GM19397 (cell line): ENCODE measurements around the gene INSM1.
"Not testable (repeated sequence)": the region's sequence is repeated elsewhere in the genome, so short reads cannot be mapped to it uniquely, and the experiment has no call there.

Experiments used
- ATAC-seq: cut with Tn5 transposase; IDR thresholded peaks from one replicate; pipeline ENCODE4 v1.9.1; 2021; ENCODE audit warnings: mild to moderate bottlenecking, moderate library complexity; ENCODE audit not compliant: unreplicated experiment

The INSM1 gene

GRCh38 chr20:20367575-20368417 lies at the start of gene INSM1:
Gene INSM1 (plus strand): TSS chr20:20368104. CDS start chr20:20368268, 164 bp downstream.
- no peak for ATAC-seq

- ATAC-seq = no peak
Measured at GRCh38 chr20:20318365-20319161, 49.3 kb upstream of the INSM1 start.

- no peak for ATAC-seq
Measured at GRCh38 chr20:20321134-20321533, 46.8 kb upstream of the INSM1 start.

GRCh38 chr20:20321917-20322316 lies 46.0 kb upstream of the INSM1 start:
- ATAC-seq = no peak

- ATAC-seq = no peak
Measured at GRCh38 chr20:20322912-20323311, 45.0 kb upstream of the INSM1 start.

- no peak for ATAC-seq
Measured at GRCh38 chr20:20327746-20328145, 40.2 kb upstream of the INSM1 start.

- ATAC-seq = no peak
Measured at GRCh38 chr20:20329564-20329963, 38.3 kb upstream of the INSM1 start.

- ATAC-seq = no peak
Measured at GRCh38 chr20:20331156-20331555, 36.7 kb upstream of the INSM1 start.

GRCh38 chr20:20331817-20332216 lies 36.1 kb upstream of the INSM1 start:
- ATAC-seq = no peak

GRCh38 chr20:20333866-20334265 lies 34.0 kb upstream of the INSM1 start:
- peak; percentile 22 for ATAC-seq

GRCh38 chr20:20334489-20334888 lies 33.4 kb upstream of the INSM1 start:
- peak; percentile 77 for ATAC-seq

GRCh38 chr20:20338133-20338730 lies 29.7 kb upstream of the INSM1 start:
- no peak for ATAC-seq

GRCh38 chr20:20340443-20340842 lies 27.5 kb upstream of the INSM1 start:
- ATAC-seq = no peak

GRCh38 chr20:20341371-20341770 lies 26.5 kb upstream of the INSM1 start:
- no peak for ATAC-seq

GRCh38 chr20:20342066-20342465 lies 25.8 kb upstream of the INSM1 start:
- ATAC-seq = no peak

- ATAC-seq = no peak
Measured at GRCh38 chr20:20343932-20344331, 24.0 kb upstream of the INSM1 start.

- ATAC-seq = no peak
Measured at GRCh38 chr20:20344476-20344875, 23.4 kb upstream of the INSM1 start.

- ATAC-seq = no peak
Measured at GRCh38 chr20:20353576-20353975, 14.3 kb upstream of the INSM1 start.

GRCh38 chr20:20355503-20355902 lies 12.4 kb upstream of the INSM1 start:
- not testable (repeated sequence) for ATAC-seq

- ATAC-seq = no peak
Measured at GRCh38 chr20:20358801-20359200, 9.1 kb upstream of the INSM1 start.

GRCh38 chr20:20359628-20360027 lies 8.3 kb upstream of the INSM1 start:
- ATAC-seq = no peak

- ATAC-seq = no peak
Measured at GRCh38 chr20:20360464-20360863, 7.4 kb upstream of the INSM1 start.
